Skeletal muscle tissue (tissue), 4 donors: ENCODE results near the gene CARD14. TPM values are rescaled to one million over a fixed set of nuclear protein-coding genes. Genes with fewer than 3 reads are reported as not detected.

Experiments
- H3K27ac ChIP-seq: one replicate; pipeline ENCODE4 v1.7.0; 2013; ENCODE audit warnings: mild to moderate bottlenecking, low read depth, low read length, inconsistent platforms
- H3K27me3 ChIP-seq, 3 donors: one replicate each; pipeline ENCODE4 v1.7.0; 2013; ENCODE audit warnings: low read length in 3 of 3; ENCODE audit not compliant: control insufficient read depth in 3 of 3, insufficient read depth in 3 of 3
- H3K36me3 ChIP-seq, 3 donors: one replicate each; pipeline ENCODE4 v1.7.0; 2013; ENCODE audit warnings: low read length in 3 of 3; ENCODE audit not compliant: control insufficient read depth in 3 of 3, insufficient read depth in 3 of 3
- H3K4me1 ChIP-seq, 3 donors: one replicate each; pipeline ENCODE4 v1.7.0; 2013; ENCODE audit warnings: low read length in 3 of 3, mild to moderate bottlenecking in 3 of 3; ENCODE audit not compliant: control insufficient read depth in 3 of 3, insufficient read depth in 3 of 3
- H3K4me3 ChIP-seq, 3 donors: one replicate each; pipeline ENCODE4 v1.7.0; 2013; ENCODE audit warnings: low read length in 3 of 3
- H3K9ac ChIP-seq, 3 donors: one replicate each; pipeline ENCODE4 v1.7.0; 2013; ENCODE audit warnings: low read length in 3 of 3, mild to moderate bottlenecking in 3 of 3, moderate library complexity in 2 of 3, low read depth in 1 of 3
- H3K9me3 ChIP-seq, 3 donors: one replicate each; pipeline ENCODE4 v1.7.0; 2013; ENCODE audit warnings: low read length in 3 of 3; ENCODE audit not compliant: control insufficient read depth in 3 of 3
- total RNA-seq: library from RNA; depleted of rRNA; stranded (reverse); fragments of >200 nt; gene quantifications from one replicate; pipeline ENCODE4 v1.2.3, GENCODE V29; 2014
- donor health status: Osteomylitis.

CARD14 gene
- total RNA-seq = 0.52 TPM

- no peak within 1 kb of the TSS for H3K4me3 ChIP-seq
- H3K9me3 ChIP-seq = no peaks in the 10 kb centered on the region
- H3K36me3 ChIP-seq = no peaks in the 10 kb centered on the region
- no peaks in the 10 kb centered on the region for H3K4me1 ChIP-seq
- H3K27me3 ChIP-seq = peaks cover 0 to 16% (median 11%) of the 10 kb centered on the region in 3 donors
- no peak within 1 kb of the TSS for H3K27ac ChIP-seq
- no peak within 1 kb of the TSS for H3K9ac ChIP-seq
These were observed at the start of gene CARD14 for GRCh38 chr17:80169784-80170500. Gene CARD14, plus strand, starts transcription at chr17:80170030. Its CDS starts 11,409 bp downstream, at chr17:80181439.

GRCh38 chr17:80122026-80122575, 47.7 kb upstream of the CARD14 start:
- H3K36me3 ChIP-seq = peaks cover 7 to 14% (median 10%) of the 10 kb centered on the region in 3 donors
- peaks cover 0 to 6% (median 6%) of the 10 kb centered on the region in 3 donors for H3K27me3 ChIP-seq
- H3K27ac ChIP-seq = no peak overlapping the region
- H3K4me1 ChIP-seq = no peaks in the 10 kb centered on the region
- H3K9ac ChIP-seq = no peak overlapping the region
- no peaks in the 10 kb centered on the region for H3K9me3 ChIP-seq
- no peak overlapping the region for H3K4me3 ChIP-seq

GRCh38 chr17:80122926-80123505, 46.8 kb upstream of the CARD14 start:
- peaks cover 0 to 6% (median 6%) of the 10 kb centered on the region in 3 donors for H3K27me3 ChIP-seq
- H3K4me1 ChIP-seq = no peaks in the 10 kb centered on the region
- no peaks in the 10 kb centered on the region for H3K9me3 ChIP-seq
- no peak overlapping the region for H3K4me3 ChIP-seq
- H3K9ac ChIP-seq = no peak overlapping the region
- no peak overlapping the region for H3K27ac ChIP-seq
- H3K36me3 ChIP-seq = peaks cover 7 to 12% (median 8%) of the 10 kb centered on the region in 3 donors

- no peak overlapping the region for H3K9ac ChIP-seq
- no peak overlapping the region for H3K4me3 ChIP-seq
- H3K36me3 ChIP-seq = peaks cover 3 to 6% (median 5%) of the 10 kb centered on the region in 3 donors
- no peak overlapping the region for H3K27ac ChIP-seq
- no peaks in the 10 kb centered on the region for H3K9me3 ChIP-seq
- no peaks in the 10 kb centered on the region for H3K4me1 ChIP-seq
- peaks cover 0 to 6% (median 6%) of the 10 kb centered on the region in 3 donors for H3K27me3 ChIP-seq
These were observed 46.0 kb upstream of the CARD14 start for GRCh38 chr17:80123791-80124190.

- H3K36me3 ChIP-seq = no peaks in the 10 kb centered on the region
- no peaks in the 10 kb centered on the region for H3K9me3 ChIP-seq
- no peak overlapping the region for H3K4me3 ChIP-seq
- no peaks in the 10 kb centered on the region for H3K4me1 ChIP-seq
- H3K27me3 ChIP-seq = peaks cover 0 to 6% (median 6%) of the 10 kb centered on the region in 3 donors
- no peak overlapping the region for H3K27ac ChIP-seq
- no peak overlapping the region for H3K9ac ChIP-seq
These were observed 45.4 kb upstream of the CARD14 start for GRCh38 chr17:80124351-80124981.

- no peaks in the 10 kb centered on the region for H3K4me1 ChIP-seq
- H3K27me3 ChIP-seq = peaks cover 0 to 6% (median 6%) of the 10 kb centered on the region in 3 donors
- no peaks in the 10 kb centered on the region for H3K9me3 ChIP-seq
- no peaks in the 10 kb centered on the region for H3K36me3 ChIP-seq
- H3K4me3 ChIP-seq = no peak overlapping the region
- no peak overlapping the region for H3K9ac ChIP-seq
- no peak overlapping the region for H3K27ac ChIP-seq
These were observed 44.0 kb upstream of the CARD14 start for GRCh38 chr17:80125656-80126448.

GRCh38 chr17:80126449-80126715, 43.4 kb upstream of the CARD14 start:
- Histone ChIP-seq H3K36me3 (no peaks in the 10 kb centered on the region), H3K27me3 (peaks cover 0 to 6% (median 6%) of the 10 kb centered on the region in 3 donors), H3K9me3 (no peaks in the 10 kb centered on the region), H3K9ac (no peak overlapping the region), H3K4me1 (no peaks in the 10 kb centered on the region), H3K4me3 (no peak overlapping the region), H3K27ac (no peak overlapping the region)

GRCh38 chr17:80129006-80129565, 40.7 kb upstream of the CARD14 start:
- no peaks in the 10 kb centered on the region for H3K4me1 ChIP-seq
- no peaks in the 10 kb centered on the region for H3K9me3 ChIP-seq
- no peak overlapping the region for H3K9ac ChIP-seq
- peaks cover 0 to 6% (median 6%) of the 10 kb centered on the region in 3 donors for H3K27me3 ChIP-seq
- no peak overlapping the region for H3K27ac ChIP-seq
- H3K36me3 ChIP-seq = peaks cover 9 to 12% (median 12%) of the 10 kb centered on the region in 3 donors
- H3K4me3 ChIP-seq = no peak overlapping the region

- Histone ChIP-seq H3K9me3 (no peaks in the 10 kb centered on the region), H3K27me3 (no peaks in the 10 kb centered on the region), H3K36me3 (peaks cover 20 to 27% (median 25%) of the 10 kb centered on the region in 3 donors), H3K27ac (no peak overlapping the region), H3K4me3 (no peak overlapping the region), H3K9ac (no peak overlapping the region), H3K4me1 (no peaks in the 10 kb centered on the region)
These were observed 38.8 kb upstream of the CARD14 start for GRCh38 chr17:80130992-80131391.
